ENCODE results near the gene IQSEC1. TPM values are rescaled to one million over a fixed set of nuclear protein-coding genes. Genes with fewer than 3 reads are reported as not detected.

Gene IQSEC1
- polyA plus RNA-seq, 4 donors: 1.1 to 24.8 (median 7.8) TPM

DNA sequence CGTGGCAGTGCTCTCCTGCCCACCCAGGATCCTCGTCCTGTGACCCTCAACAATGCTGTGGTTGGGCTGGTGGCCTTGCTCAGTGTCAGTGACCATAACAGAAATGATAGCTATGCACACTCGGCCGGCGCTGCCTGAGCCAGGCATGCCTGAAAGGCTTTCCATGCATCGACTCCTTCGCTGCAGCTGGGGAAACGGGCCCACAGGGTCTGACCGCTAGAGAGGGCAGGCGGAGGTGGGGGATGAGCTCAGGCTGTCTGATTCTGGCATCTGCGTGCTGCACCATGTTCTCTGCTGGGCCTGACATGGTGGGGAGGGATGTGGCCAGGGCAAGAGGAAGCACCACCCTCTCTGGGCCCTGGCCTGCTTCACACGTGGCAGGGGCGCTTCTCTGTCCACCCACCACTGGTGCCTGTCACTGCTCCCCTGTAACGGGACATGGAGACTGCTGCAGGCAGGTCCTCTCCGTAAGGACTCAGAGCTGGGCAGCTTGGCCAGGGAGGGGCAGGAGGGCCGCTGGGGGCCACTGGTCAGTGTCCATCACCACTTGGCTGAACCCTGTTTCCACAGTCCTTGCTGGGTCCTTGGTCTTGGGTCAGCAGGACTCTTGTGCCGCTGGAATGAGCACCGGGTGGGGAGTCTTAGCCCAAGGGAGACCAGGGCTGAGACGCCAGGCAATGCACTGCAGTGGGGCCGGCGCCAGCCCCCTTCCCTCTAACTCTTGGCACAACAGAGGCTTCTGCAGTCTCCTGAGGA, 167.7 kb downstream of the IQSEC1 start:
- no peak for FAIRE-seq
- Histone ChIP-seq H3K4me3 (ENCODE audit: low read depth in 1 of 3, low read length in 3 of 3) (no peak overlapping the region), H3K27me3 (ENCODE audit: control insufficient read depth in 3 of 3, insufficient read depth in 3 of 3, low read length in 3 of 3) (no peaks in the 10 kb centered on the region), H3K4me1 (ENCODE audit: control insufficient read depth in 3 of 3, insufficient read depth in 2 of 3, low read depth in 1 of 3, low read length in 2 of 3) (no peaks in the 10 kb centered on the region), H3K36me3 (ENCODE audit: control insufficient read depth in 3 of 3, insufficient read depth in 2 of 3, low read depth in 1 of 3, low read length in 3 of 3) (peaks cover 0 to 98% (median 0%) of the 10 kb centered on the region in 3 donors), H3K9me3 (ENCODE audit: control insufficient read depth in 2 of 2, insufficient read depth in 1 of 2, low read depth in 1 of 2, low read length in 1 of 2) (no peaks in the 10 kb centered on the region), H3K27ac (ENCODE audit: low read depth in 1 of 3, low read length in 2 of 3) (no peak overlapping the region)
- WGBS, 3 donors: 90 to 96% (median 93%) methylated on average over 21 of the region's 21 CpGs
- no peak for DNase-seq

DNA sequence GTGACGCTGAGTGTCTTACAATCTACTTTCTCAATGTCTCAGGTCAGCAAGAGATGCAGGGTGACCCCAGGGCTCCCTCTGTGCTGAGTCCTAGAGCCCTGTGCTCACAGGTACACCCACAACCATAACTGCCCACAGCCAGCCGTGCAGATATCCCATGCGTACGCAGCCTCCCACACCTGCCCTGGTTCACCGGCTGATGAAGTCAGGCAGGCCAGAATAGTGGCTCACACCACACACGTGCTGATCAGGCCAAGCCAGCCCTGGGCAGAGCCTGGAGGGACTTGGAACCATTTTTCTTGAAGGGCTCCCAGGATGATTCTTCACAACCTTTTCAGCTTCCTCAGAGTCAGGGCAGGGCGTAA, 168.3 kb downstream of the IQSEC1 start:
- H3K4me1 ChIP-seq (ENCODE audit: control insufficient read depth in 3 of 3, insufficient read depth in 2 of 3, low read depth in 1 of 3, low read length in 2 of 3): no peaks in the 10 kb centered on the region
- WGBS, 3 donors: 84 to 86% (median 85%) methylated on average over 7 of the region's 7 CpGs
- no peaks in the 10 kb centered on the region for H3K27me3 ChIP-seq (ENCODE audit: control insufficient read depth in 3 of 3, insufficient read depth in 3 of 3, low read length in 3 of 3)
- H3K36me3 ChIP-seq (ENCODE audit: control insufficient read depth in 3 of 3, insufficient read depth in 2 of 3, low read depth in 1 of 3, low read length in 3 of 3): peaks cover 0 to 93% (median 0%) of the 10 kb centered on the region in 3 donors
- FAIRE-seq (no peak), DNase-seq (no peak)
- H3K9me3 ChIP-seq (ENCODE audit: control insufficient read depth in 2 of 2, insufficient read depth in 1 of 2, low read depth in 1 of 2, low read length in 1 of 2): no peaks in the 10 kb centered on the region
- no peak overlapping the region for H3K27ac ChIP-seq (ENCODE audit: low read depth in 1 of 3, low read length in 2 of 3)
- H3K4me3 ChIP-seq (ENCODE audit: low read depth in 1 of 3, low read length in 3 of 3): no peak overlapping the region

GRCh38 chr3:12903881-12904280, 169.3 kb downstream of the IQSEC1 start:
- no peak overlapping the region for H3K4me3 ChIP-seq (ENCODE audit: low read depth in 1 of 3, low read length in 3 of 3)
- 92 to 98% (median 94%) methylated on average over 7 of the region's 7 CpGs for WGBS, 3 donors
- no peak for FAIRE-seq
- no peaks in the 10 kb centered on the region for H3K9me3 ChIP-seq (ENCODE audit: control insufficient read depth in 2 of 2, insufficient read depth in 1 of 2, low read depth in 1 of 2, low read length in 1 of 2)
- DNase-seq: no peak
- H3K36me3 ChIP-seq (ENCODE audit: control insufficient read depth in 3 of 3, insufficient read depth in 2 of 3, low read depth in 1 of 3, low read length in 3 of 3): peaks cover 0 to 92% (median 0%) of the 10 kb centered on the region in 3 donors
- H3K4me1 ChIP-seq (ENCODE audit: control insufficient read depth in 3 of 3, insufficient read depth in 2 of 3, low read depth in 1 of 3, low read length in 2 of 3): no peaks in the 10 kb centered on the region
- H3K27me3 ChIP-seq (ENCODE audit: control insufficient read depth in 3 of 3, insufficient read depth in 3 of 3, low read length in 3 of 3): no peaks in the 10 kb centered on the region
- no peak overlapping the region for H3K27ac ChIP-seq (ENCODE audit: low read depth in 1 of 3, low read length in 2 of 3)

- DNase-seq: no peak
- H3K4me1 ChIP-seq (ENCODE audit: control insufficient read depth in 3 of 3, insufficient read depth in 2 of 3, low read depth in 1 of 3, low read length in 2 of 3): no peaks in the 10 kb centered on the region
- no peaks in the 10 kb centered on the region for H3K9me3 ChIP-seq (ENCODE audit: control insufficient read depth in 2 of 2, insufficient read depth in 1 of 2, low read depth in 1 of 2, low read length in 1 of 2)
- H3K27me3 ChIP-seq (ENCODE audit: control insufficient read depth in 3 of 3, insufficient read depth in 3 of 3, low read length in 3 of 3): no peaks in the 10 kb centered on the region
- H3K36me3 ChIP-seq (ENCODE audit: control insufficient read depth in 3 of 3, insufficient read depth in 2 of 3, low read depth in 1 of 3, low read length in 3 of 3): peaks cover 0 to 87% (median 0%) of the 10 kb centered on the region in 3 donors
- 84 to 91% (median 88%) methylated on average over 18 to 20 of the region's 20 CpGs for WGBS, 3 donors
- H3K27ac ChIP-seq (ENCODE audit: low read depth in 1 of 3, low read length in 2 of 3): no peak overlapping the region
- no peak for FAIRE-seq
- no peak overlapping the region for H3K4me3 ChIP-seq (ENCODE audit: low read depth in 1 of 3, low read length in 3 of 3)
Measured at GRCh38 chr3:12903000-12903800, 170.0 kb downstream of the IQSEC1 start.

GRCh38 chr3:12902181-12902999, 170.8 kb downstream of the IQSEC1 start:
- no peak for DNase-seq
- no peak for FAIRE-seq
- H3K4me3 ChIP-seq (ENCODE audit: low read depth in 1 of 3, low read length in 3 of 3): no peak overlapping the region
- peaks cover 0 to 83% (median 0%) of the 10 kb centered on the region in 3 donors for H3K36me3 ChIP-seq (ENCODE audit: control insufficient read depth in 3 of 3, insufficient read depth in 2 of 3, low read depth in 1 of 3, low read length in 3 of 3)
- no peaks in the 10 kb centered on the region for H3K9me3 ChIP-seq (ENCODE audit: control insufficient read depth in 2 of 2, insufficient read depth in 1 of 2, low read depth in 1 of 2, low read length in 1 of 2)
- no peak overlapping the region for H3K27ac ChIP-seq (ENCODE audit: low read depth in 1 of 3, low read length in 2 of 3)
- 88 to 95% (median 94%) methylated on average over 24 of the region's 24 CpGs for WGBS, 3 donors
- H3K27me3 ChIP-seq (ENCODE audit: control insufficient read depth in 3 of 3, insufficient read depth in 3 of 3, low read length in 3 of 3): no peaks in the 10 kb centered on the region
- H3K4me1 ChIP-seq (ENCODE audit: control insufficient read depth in 3 of 3, insufficient read depth in 2 of 3, low read depth in 1 of 3, low read length in 2 of 3): no peaks in the 10 kb centered on the region

- no peak overlapping the region for H3K4me3 ChIP-seq (ENCODE audit: low read depth in 1 of 3, low read length in 3 of 3)
- DNase-seq (no peak), FAIRE-seq (no peak)
- H3K4me1 ChIP-seq (ENCODE audit: control insufficient read depth in 3 of 3, insufficient read depth in 2 of 3, low read depth in 1 of 3, low read length in 2 of 3): no peaks in the 10 kb centered on the region
- 77 to 81% (median 80%) methylated on average over 6 of the region's 6 CpGs for WGBS, 3 donors
- no peak overlapping the region for H3K27ac ChIP-seq (ENCODE audit: low read depth in 1 of 3, low read length in 2 of 3)
- peaks cover 0 to 78% (median 0%) of the 10 kb centered on the region in 3 donors for H3K36me3 ChIP-seq (ENCODE audit: control insufficient read depth in 3 of 3, insufficient read depth in 2 of 3, low read depth in 1 of 3, low read length in 3 of 3)
- H3K27me3 ChIP-seq (ENCODE audit: control insufficient read depth in 3 of 3, insufficient read depth in 3 of 3, low read length in 3 of 3): no peaks in the 10 kb centered on the region
- H3K9me3 ChIP-seq (ENCODE audit: control insufficient read depth in 2 of 2, insufficient read depth in 1 of 2, low read depth in 1 of 2, low read length in 1 of 2): no peaks in the 10 kb centered on the region
Measured at GRCh38 chr3:12901623-12902045, 171.6 kb downstream of the IQSEC1 start.

- no peak for DNase-seq
- FAIRE-seq: no peak
Measured at GRCh38 chr3:12900885-12901411, 172.3 kb downstream of the IQSEC1 start.

More at GRCh38 chr3:12900885-12901411, 172.3 kb downstream of the IQSEC1 start:
- Histone ChIP-seq H3K36me3 (ENCODE audit: control insufficient read depth in 3 of 3, insufficient read depth in 2 of 3, low read depth in 1 of 3, low read length in 3 of 3) (peaks cover 0 to 71% (median 0%) of the 10 kb centered on the region in 3 donors), H3K27me3 (ENCODE audit: control insufficient read depth in 3 of 3, insufficient read depth in 3 of 3, low read length in 3 of 3) (no peaks in the 10 kb centered on the region), H3K4me1 (ENCODE audit: control insufficient read depth in 3 of 3, insufficient read depth in 2 of 3, low read depth in 1 of 3, low read length in 2 of 3) (no peaks in the 10 kb centered on the region), H3K4me3 (ENCODE audit: low read depth in 1 of 3, low read length in 3 of 3) (no peak overlapping the region), H3K27ac (ENCODE audit: low read depth in 1 of 3, low read length in 2 of 3) (no peak overlapping the region), H3K9me3 (ENCODE audit: control insufficient read depth in 2 of 2, insufficient read depth in 1 of 2, low read depth in 1 of 2, low read length in 1 of 2) (no peaks in the 10 kb centered on the region)
- WGBS, 3 donors: 91 to 96% (median 96%) methylated on average over 13 to 22 of the region's 22 CpGs

All from small intestine (tissue), 7 donors.